AG08396 (cell line): Measurements from ENCODE around the gene TRMT61A.

Experiments used
- DNase-seq: peaks from one replicate; pipeline ENCODE4 v3.0.0; 2012; ENCODE audit warnings: low spot score, mixed read lengths

TRMT61A gene

DNA sequence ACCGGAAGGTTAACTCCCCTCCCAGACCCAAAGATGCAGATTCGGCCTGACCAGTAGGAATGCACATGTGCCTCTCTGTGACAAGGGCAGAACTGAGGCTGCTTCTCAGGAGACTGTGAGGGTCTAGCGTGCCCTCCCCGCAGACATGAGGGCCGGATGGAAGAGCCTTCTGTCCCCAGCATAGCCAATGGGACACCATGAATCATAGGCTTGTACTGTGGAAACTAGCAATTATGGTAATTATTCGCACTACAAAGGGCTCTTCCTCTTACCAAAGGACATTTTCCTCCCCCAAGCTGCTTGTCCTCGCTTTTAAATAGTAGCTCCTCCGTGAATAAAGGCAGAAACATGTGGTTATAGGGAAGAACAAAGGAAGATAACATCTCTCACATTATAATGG, 40.0 kb downstream of the TRMT61A start:
- no peak for DNase-seq

DNA sequence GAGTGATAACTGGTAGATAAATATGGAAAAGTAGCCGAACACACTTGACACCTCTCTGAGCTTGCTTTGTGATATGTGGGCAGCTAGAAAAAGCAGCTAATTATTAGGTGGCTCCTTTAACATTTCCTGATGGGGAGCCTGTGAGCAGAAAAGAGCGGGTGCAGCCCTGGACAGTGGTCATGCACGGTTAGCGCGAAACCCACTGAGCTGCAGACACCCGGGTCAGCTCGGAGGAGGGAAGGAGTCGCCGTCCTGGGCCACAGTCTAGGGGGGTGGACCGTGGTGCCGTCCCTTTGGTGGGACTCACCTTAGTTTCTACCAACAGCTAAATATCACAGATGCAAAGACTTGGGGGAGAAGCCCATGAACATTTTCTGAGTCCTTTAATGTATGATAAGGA, 40.4 kb downstream of the TRMT61A start:
- no peak for DNase-seq

DNA sequence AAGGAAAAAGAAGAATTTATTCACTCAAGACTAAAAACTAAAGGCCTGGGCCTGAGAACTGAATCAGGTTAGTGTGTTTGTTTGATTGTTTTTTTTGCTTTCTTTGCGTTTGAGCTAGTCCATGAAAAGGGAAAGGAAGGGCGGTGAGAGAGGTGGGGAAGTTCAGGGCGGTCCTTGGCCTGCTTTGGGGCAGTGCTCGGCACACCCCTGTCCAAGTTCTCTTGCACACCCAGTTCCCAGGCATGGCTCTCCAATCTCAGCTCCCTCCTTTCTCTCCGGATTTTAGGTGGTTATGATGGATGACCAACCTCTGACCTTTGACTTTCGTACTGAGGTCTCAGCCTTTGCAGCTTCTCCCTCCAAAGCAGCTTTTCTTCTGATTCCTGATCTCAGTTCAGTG, 45.1 kb downstream of the TRMT61A start:
- no peak for DNase-seq

DNA sequence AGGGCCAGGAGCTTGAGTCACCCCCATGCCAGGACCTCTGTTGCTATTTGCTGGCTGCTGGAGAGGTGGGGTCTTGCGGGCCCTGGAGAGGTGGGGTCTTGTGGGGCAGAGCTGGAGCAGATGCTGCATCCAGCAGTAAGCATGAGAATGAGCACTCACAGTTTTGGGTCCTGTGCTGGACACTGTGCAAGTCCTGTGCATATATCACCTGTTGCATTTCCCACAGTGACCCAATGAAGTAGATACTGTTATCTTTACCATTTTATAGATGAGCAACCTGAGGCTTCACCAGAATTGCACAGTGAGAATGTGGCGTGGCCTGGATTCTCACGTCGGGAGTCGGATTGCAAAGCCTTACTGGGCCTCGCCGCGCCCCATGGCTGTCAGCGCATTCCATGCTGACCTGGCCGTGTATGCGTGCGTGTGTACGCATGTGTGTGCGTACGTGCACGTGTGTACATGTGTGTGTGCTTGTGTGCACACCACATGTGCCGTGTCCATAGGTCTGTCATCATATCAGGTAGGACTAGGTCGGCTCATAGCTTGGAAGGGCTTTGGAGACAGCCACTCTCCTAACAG, 45.8 kb downstream of the TRMT61A start:
- DNase-seq = no peak

DNA sequence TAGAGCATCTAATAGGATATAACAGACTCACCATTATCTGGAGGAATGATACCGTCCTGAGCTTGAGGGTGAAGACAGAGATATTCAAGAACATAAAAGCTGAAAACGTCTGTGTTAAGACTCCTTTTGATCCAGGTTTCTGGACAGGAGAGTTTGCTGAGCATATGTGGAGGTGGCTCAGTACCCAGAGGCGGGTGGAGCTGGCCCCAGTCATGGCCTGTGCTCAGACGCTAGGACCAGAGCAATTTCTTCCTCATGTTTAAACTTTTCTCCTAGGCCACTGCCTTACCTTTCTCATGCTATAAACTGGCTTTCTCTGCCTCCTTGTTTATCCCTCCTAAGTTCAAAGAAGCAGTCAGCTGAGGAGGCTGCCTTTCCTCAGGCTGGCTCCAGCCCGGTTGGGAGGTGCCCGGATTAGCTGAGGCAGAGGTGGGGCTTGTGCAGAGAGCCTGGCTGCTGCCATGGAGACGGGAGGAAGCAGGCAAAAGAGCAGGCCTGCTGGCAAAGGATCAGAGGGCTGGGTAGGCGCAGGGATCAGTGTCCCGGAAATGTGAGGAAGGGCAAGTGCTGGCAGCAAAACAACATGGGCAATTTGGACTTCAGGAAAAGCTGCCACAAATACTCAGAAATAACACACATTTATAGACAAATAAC, 47.5 kb downstream of the TRMT61A start:
- DNase-seq = peak; percentile 93

DNA sequence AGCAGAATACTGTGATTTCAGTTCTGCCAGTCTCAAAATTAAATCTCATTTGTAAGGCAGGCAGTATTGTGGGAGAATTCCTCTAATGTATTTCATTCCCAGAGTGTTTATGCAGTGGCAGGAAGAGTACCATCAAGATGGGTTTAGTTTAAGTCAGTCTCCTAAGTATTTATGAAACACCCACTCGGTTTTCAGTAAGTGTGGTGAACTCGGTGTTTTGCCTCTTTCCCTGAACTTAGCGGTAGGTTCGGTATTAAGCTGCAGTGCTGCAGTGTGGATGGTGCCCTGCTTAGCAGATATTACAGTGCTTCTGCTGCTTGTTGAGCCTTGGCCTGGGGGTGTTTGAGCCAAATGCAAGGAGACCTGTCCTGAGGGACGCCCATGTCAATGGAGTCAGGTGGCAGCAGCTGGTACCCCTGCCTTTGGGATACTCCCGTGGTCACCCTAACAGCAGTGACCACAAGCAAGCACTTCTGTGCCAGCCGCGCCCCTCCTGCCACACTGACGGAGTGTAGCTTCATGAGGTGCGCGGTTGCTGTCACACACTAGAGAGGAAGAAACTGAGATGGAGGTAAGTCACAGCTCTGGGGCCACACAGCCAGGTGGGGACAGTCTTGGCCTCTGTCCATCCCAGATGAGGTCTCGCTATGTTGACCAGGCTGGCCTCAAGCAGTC, 49.5 kb downstream of the TRMT61A start:
- no peak for DNase-seq

DNA sequence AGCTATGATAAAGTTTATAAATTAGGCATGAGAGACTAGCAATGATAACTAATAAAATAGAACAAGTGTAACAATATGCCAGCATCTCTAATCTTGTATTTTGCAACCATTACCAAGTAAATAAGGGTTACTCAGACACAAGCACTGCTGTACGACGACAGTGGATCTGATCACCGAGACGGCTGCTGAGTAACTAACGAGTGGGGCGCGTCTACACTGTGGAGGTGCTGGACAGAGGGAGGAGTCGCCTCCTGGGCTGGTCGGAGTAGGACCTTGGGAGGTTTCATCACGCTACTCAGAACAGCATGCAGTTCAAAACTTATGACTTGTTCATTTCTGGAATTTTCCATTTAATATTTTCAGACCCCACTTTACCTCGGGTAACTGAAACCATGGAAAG, 52.2 kb downstream of the TRMT61A start:
- no peak for DNase-seq

DNA sequence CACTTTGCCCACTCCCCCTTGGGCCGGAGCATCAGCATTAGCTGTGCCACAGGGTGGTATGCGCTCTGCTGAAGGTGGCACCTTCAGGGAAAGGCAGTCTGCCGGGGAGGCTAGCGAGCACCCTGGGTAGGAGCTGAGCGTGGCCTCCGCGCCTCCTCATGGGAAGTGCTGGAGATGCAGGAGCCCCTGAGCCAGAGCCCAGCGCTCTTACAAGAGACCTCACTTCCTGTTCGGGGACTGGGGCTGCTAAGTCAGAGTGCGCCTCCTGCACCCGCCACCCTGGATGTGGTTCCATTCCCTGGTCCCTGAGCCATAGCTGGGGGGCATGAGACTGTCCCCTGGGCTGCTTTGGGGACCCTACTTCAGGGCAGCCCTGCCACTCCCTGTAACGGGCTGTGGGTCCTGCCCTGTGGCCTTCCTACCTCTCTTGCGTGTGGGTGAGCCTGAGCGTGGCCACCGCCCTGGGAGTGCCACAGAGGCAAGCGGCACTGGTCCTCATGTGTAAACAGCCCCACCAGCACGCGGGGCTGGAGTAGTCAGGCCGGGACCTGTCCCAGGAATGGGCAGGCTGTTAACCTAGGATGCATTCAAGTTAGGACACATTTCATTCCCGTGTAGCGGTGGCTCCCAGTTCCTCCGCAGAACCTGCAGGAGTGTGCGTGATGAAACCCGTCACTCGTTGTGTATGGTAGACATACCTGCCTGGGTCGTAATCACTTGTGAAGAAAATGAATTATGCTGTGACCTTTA, 53.1 kb downstream of the TRMT61A start:
- no peak for DNase-seq

DNA sequence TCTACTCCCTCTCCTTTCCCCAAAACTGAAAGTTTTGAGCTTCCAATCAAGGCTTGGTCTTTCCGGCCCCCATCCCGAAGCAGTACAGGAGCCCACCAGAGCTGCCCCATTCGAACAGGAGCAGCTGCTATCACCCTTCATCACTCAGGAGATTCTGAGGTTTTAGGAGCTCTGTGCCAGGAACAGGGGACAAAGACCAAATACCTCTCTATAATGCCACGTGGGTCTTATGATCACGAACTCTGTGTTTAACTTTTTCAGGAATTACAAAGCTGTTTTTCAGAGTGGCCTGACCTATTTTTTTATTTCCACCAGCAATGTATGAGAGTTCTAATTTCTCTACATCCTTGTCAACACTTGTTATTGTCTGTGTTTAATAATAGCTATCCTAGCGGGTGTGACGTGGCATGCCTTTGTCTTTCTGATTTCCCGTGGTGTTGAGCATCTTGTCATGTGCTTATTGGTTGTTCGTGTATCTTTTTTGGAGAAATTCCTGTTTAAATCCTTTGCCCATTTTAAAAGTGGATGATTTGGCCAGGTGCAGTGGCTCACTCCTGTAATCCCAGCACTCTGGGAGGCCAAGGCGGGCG, 55.4 kb downstream of the TRMT61A start:
- no peak for DNase-seq
